HG03159 (cell line): ENCODE data around the gene B4GALT5.
"Not testable (repeated sequence)": the region's sequence is repeated elsewhere in the genome, so short reads cannot be mapped to it uniquely, and the experiment has no call there.

ENCODE experiments used
- ATAC-seq: cut with Tn5 transposase; IDR thresholded peaks from one replicate; pipeline ENCODE4 v1.9.1; 2021; ENCODE audit warnings: mild to moderate bottlenecking, moderate library complexity; ENCODE audit not compliant: unreplicated experiment

The B4GALT5 gene

DNA sequence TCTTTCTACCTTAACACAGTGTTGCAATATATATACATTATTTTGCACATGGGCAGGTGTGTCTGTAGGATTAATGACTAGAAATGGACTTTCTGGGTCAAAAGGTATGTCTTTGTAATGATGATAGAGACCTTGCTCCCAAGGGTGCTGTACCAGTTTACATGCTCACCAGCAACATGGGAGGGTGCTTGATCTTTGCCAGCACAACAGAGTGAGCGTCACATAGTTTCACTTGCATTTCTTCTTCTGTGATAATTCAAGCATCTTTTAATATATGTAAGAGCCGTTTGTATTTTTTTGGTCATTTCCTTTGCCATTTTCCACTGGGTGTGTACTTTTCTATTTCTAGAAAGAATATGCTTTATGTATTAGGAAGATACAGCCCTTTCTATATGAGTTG is 23.6 kb upstream of the B4GALT5 start:
- no peak for ATAC-seq

DNA sequence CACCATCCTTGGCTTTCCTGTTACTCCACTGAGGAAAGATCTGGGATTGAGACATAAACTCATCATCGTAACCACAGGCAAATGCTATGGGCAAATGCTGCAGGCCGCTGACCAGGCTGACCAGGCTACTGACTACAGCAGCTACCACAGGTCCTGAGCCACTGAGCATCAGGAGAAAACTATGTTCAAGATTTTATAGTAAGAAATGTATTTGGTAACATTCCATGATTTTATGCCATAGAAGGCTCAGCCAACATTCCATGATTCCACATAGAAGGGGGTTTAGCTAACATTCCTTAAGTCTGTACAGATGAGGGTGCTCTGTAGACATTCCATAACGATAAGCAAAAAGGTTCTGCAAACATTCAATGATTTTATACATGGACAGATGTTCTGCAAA is 16.1 kb upstream of the B4GALT5 start:
- no peak for ATAC-seq

DNA sequence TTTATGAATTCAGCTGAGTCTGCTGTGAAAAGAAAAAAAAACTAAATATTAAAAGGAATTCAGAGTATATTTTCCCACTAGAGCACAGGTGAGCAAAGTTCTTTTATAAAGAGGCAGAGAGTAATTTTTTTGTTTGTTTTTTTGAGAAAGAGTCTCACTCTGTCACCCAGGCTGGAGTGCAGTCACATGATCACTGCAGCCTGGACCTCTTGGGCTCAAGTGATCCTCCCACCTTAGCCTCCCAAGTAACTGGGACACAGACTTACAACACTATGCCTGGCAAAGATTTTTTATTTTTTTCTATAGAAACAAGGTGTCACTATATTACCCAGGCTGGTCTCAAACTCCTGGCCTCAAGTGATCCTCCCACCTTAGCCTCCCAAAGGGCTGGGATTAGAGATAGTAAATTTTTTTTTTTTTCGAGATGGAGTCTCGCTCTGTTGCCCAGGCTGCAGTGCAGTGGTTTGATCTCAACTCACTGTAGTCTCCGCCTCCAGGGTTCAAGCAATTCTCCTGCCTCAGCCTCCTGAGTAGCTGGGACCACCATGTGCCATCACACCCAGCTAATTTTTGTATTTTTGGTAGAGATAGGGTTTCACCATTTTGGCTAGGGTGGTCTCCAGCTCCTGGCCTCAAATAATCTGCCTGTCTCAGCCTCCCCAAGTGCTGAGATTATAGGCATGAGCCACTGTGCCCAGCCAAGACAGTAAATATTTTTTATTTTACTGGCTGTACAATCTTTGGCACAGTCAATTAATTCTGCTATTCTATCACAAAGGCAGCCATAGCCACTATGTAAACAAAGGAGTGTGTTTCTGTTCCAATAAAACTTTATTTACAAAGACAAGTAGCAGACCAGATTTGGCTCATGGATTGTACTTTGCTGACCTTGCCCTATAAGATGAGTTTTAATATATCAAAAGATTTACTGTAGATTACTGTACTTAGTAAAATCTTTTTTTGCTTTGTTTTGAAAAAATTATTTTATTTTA is 14.5 kb upstream of the B4GALT5 start:
- ATAC-seq = no peak

DNA sequence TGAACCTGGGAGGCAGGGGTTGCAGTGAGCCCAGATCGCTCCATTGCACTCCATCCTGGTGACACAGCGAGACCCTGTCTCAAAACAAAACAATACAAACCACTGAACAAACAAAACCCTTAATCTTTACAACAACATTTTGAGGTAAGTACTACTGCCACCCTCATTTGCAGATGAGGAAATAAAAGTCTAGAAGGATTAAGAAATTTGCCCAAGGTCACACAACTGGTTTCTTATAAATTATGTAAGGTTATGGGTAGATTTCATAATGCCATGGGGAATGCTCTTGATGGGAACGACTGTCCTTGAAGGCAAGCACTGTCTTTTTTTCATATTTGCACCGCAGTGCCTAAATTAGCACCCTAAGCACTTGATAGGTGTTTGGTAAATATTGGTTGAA is 13.8 kb upstream of the B4GALT5 start:
- ATAC-seq = no peak

DNA sequence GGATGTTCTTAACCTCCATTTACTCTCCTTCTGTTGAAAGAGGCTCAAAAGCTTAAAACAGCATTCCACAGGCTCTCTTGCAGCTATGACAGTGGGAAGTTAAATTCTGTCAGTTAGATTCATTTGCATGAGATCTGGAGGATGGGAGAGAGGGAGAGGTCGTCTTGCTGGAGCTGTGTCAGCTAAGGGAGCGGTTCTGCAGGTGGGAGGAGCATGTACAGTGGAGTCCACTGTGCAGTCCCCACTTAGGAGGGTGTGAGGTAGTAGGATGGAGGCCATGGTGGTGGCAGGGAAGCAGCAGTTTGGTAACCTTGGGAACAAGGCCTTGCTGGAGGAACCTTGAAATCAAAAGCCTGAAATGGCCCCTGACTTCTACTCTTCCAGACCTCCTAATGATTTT is 12.0 kb upstream of the B4GALT5 start:
- no peak for ATAC-seq

DNA sequence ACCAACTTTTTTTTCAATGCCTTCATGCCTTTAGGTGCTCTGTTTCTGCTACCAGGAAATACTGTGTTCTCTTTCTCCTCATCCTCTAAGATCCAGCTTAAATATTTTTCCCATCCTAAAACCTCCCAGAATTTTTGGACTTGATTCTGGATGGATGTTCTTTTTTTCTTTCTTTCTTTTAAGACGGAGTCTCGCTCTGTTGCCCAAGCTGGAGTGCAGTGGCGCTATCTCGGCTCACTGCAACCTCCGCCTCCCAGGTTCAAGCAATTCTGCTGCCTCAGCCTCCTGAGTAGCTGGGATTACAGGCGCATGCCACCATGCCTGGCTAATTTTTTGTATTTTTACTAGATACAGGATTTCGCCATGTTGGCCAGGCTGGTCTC is 11.5 kb upstream of the B4GALT5 start:
- not testable (repeated sequence) for ATAC-seq

DNA sequence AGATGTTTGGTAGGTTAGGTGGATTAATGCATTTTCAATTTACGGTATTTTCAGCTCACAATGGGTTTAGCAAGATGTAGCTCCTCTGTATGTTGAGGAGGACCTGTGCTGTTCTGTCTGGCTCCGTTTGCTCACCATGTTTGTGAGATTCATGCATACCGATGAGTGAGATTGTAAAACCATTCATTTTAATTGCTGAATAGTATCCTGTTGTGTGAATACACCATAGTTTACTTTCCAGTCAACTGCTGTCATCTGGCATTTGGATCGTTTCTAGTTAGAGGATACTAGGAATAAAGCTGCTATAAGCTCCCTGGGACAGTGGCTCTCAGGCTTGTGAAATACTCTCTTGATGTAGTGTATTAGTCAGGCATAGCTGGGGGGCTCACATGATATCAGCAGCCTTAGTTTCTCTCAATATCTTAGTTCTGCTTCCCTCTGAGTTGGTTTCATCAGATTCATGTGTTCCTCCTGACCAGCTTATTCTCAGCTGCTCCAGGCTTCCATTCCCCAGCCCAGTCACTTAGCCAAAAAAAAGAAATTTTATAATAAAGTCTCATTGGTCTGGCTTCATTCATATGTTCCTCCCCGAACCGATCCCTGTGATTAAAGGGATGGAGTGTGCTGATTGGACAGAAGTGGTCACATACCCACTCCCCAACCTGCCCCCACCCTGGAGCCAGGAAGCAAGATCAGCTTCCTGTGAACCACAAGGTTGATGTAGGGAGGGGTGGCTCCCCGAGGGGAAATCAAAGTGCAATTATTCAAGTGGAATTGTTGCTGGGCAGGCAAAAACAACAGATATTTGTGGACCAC is 10.9 kb upstream of the B4GALT5 start:
- no peak for ATAC-seq

DNA sequence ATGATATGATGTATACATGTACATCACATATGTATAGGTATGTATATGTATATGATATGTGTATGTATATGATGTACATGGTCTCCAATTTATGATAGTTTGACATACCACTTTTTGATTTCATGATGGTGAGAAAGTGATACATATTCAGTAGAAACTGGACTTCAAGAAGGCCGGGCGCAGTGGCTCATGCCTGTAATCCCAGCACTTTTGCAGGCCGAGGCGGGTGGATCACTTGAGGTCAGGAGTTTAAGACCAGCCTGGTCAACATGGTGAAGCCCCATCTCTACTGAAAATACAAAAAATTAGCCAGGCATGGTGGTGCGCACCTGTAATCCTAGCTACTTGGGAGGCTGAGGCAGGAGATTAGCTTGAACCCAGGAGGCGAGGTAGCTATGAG is 10.1 kb upstream of the B4GALT5 start:
- not testable (repeated sequence) for ATAC-seq

DNA sequence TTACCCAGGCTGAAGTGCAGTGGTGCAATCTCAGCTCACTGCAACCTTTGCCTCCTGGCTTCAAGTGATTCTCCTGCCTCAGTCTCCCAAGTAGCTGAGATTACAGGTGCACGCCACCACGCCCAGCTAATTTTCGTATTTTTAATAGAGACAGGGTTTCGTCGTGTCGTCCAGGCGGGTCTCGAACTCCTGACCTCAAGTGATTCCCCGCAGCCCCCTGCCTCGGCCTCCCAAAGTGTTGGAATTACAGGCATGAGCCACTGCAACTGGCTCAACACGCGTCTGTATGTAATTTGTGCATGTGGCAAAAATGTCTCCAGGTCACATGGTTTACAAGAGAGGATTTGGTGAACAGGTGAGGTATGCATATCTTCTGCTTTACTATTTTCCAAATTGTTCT is 7.6 kb upstream of the B4GALT5 start:
- not testable (repeated sequence) for ATAC-seq

DNA sequence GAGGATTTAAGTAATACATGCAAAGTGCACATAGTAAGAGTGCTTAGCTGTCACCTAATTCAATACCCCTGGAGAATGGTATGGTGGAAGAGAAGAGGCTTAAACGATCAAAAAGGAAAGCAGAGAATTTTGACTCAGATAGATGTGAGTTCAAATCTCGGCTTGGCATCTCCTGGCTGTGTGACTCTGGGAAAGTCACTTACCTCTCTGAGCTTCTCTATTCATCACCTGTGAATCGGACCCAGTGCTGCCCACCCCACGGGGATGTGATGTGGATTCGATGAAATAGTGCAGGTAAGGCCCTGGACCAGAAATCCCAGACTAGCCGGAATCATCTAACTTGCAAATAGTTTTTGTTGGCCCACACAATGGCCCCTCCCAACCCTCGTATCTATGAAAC is 1.8 kb upstream of the B4GALT5 start:
- ATAC-seq = no peak

DNA sequence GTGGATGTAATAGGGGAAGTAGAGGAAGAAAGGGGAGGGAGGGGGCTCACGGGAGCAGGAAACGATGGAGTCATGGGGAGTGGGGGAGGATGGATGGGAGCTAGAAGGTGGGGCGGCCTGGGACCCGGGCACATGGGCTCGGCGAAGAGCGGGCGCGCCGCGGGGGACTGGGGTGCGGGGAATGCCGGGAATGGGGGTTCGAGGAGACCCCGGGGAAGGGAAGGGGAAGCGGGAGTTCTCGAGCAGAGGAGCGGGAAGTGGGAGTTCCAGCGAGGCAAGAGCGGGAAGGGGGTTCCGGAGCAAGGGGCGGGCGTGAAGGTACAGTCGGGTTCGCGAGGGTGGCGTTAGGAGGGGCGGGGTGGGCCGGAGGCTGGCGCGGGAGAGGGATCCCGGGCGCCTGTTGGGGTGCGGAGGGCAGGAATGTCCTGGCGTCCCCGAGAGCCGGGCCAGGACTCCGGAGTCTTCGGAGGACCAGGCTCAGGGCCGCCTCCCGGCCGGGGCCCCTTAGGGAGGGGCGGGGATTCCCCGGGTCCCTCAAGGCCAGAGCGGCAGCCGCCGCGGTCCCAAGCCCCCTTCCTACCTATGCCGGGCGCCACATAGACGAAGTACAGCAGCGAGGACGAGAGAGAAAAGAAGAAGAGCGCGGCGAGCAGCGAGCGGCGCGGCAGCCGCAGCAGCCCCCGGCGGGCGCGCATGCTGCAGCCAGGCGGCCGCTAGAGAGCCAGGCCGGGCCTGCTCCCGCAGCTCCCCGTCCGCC is 504 bp downstream of the B4GALT5 start:
- peak; percentile 45 for ATAC-seq

DNA sequence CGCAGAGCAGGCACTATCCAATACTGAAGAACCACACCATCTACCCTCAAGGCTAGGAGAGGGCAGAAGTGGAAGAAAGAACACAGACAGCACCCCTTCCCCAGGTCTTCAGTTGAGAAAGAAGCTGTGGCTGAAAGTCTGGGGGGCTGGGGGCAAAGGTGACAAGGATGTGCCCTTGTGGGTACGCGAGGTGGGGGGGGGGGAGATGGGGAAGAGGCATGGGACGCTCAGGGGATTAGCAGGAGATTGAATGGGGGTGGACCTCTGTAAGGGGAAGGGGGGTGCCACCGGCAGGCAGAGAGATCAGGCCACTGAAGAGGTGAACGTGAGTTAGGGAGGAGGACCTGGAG is 1.1 kb downstream of the B4GALT5 start:
- ATAC-seq = no peak

DNA sequence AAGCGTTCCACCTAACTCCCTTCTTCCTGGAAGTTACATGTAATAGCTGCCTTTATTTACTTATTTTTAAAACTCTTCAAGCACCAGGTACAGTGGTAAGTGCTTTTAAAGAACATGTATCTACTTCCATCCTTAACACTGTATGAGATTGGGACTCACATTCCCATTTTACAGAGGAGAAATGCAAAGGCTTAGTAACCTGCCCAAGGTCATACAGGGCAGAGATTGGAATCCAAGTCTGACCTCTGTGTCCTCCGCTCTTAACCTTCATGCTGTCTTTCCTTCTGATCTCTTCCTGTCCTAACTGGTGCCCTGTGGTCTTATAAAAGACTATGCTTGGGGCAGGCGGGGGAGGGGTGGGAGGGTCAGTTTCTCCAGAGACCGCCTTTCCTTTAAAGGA is 1.6 kb downstream of the B4GALT5 start:
- no peak for ATAC-seq

DNA sequence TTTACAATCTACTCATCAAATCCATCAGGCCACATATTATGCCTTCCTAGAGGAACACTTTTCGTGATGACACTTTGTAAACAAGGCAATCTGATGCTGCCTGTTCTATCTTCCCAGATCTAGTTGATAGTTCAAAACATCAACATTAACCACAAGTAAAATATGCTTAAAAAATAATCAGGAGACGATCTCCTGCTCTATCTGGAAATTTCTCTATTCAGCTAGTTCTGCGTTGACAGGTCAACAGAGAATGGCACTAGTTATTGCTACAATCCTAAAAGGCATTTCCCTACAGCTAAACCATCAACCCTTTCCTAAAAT is 2.1 kb downstream of the B4GALT5 start:
- ATAC-seq = no peak

DNA sequence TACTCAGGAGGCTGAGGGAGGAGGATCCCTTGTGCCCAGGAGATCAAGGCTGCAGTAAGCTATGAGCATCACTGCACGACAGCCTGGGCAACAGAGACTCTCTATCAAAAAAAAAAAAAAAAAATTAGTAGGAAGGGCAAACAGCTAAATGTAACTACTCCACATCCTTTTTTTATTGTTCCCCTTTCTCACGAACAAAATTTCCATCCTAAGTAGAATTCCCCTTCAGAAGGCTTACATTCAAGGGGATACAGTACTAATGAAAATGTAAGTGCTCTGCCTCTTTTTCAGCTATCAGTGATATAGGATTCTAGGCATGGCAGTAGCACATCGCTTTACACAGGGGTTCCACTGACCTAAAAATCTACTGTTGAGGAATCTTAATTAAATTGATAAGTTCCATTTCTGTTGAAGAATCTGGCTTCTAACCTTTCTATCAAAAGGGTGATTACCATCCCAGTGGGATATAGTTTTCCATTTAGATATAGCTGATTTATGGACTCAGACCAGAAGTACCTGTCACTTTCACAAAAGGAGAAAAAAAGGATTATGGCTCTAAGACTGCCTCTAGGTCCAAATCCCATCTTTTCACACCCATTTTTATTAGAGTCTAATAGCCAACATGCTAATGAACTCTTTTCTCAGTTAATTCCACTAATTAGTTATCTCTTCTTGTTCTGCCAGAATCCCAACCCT is 2.6 kb downstream of the B4GALT5 start:
- no peak for ATAC-seq

DNA sequence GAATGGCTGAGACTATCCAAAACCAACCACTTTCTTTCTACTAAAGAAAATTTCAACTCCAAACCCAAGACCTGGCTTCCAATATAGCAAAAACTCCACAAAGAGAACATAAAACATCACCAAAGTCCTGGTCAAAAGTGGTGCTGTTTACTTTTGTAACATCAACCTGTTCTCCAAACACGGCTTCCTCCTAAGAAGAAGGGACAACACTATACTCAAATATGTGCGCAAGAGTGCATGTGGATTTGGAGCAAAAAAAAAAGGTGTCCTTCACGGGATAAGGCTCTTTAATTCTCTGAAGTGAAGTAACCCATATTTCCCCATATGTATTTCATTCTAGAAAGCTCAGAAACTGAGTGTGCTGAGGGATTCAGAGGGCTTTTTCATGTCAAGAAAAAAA is 6.6 kb downstream of the B4GALT5 start:
- ATAC-seq = no peak

DNA sequence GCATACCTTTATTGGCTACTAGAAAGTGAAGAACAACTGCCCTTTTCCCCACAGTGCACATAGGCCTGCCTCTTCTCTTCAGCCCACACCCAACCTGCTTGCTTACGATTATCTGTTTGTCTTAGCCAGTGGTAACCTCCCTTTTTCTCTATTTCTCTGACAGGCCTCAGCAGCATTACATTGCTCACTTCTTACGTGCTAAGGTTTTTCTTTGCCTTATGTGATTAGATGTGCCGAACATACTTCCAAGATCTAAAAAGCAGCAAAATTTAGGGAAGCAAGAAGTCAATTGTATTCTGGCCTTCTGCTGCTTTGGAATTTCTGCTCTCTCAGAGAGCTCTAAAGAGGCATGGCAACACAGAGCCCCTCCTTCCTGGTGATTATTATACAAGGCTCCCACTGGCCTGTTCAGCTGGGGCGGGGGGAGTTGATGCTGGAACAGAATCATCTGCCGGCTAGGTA is 7.0 kb downstream of the B4GALT5 start:
- no peak for ATAC-seq

DNA sequence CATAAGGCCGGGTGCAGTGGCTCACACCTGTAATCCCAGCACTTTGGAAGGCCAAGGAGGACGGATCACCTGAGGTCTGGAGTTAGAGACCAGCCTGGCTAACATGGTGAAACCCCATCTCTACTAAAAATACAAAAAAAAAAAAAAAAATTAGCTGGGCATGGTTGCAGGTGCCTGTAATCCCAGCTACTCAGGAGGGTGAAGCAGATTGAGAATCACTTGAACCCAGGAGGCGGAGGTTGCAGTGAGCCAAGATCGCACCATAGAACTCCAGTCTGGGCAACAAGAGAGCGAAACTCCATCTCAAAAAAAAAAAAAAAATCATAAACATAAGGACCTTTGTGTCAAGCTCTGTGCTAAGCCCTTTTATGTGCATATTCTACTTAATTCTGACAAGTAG is 7.8 kb downstream of the B4GALT5 start:
- not testable (repeated sequence) for ATAC-seq

DNA sequence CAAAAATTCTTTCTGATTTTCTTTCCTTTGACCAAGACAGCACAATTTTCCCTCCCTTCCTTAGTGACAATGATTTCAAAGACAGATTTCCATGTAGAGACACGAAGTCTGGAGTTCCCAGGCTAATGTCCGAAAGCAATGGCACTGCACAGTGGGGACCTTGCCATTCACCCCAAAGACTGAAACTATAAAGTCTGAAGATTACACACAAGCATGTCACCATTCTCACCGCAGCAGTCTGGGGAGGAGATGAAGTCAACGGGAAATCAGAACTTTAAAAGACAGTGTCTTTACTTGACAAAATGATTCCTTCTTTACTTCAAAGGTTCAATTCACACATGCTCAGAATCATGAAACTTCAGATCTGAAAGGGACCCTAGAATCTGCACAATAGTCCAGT is 8.3 kb downstream of the B4GALT5 start:
- no peak for ATAC-seq

DNA sequence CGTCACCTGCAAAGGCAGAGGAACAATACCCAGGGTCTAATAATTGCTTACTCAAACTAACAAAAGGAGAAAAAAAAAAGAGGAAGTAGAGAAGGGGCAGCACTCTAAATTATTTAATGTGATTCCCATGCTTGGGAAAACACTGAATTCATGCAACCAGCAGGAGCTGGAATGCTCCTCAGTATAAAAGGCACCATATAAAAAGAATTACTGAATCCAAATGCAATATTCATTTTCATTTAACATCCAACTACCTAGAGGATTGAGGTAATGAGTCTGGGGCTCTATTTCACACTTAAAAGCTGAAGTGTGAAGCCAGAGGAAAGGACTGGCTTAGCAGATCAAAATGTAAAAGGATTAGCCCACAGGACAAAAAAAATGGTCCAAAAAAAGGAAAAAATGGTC is 8.7 kb downstream of the B4GALT5 start:
- ATAC-seq = no peak

DNA sequence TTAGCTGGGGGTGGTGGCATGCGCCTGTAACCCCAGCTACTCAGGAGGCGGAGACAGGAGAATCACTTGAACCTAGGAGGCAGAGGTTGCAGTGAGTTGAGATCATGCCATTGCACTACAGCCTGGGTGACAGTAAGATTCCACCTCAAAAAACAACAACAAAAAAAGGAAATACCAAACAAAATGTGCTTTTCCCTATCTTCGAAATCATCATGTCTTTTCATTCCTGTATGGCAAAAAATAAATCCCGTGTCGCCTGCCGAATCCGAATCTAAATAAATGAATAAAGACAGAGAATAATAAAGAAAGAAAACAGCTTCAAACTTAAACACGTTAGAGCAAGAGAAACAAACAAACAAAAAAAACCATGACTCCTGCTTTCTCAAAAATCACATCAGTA is 11.8 kb downstream of the B4GALT5 start:
- no peak for ATAC-seq
